Keratinocyte (primary cell): ENCODE data around the gene MYO1C.

Source experiments
- EZH2 ChIP-seq: IDR thresholded peaks from one replicate; pipeline ENCODE4 v1.6.1; 2012; ENCODE audit warnings: inconsistent platforms, mild to moderate bottlenecking, low read length, moderate library complexity
- TF ChIP-seq, protein P1 (sequence below), 3 experiments: IDR thresholded peaks in 1 of 3; conservative IDR thresholded peaks in 1 of 3; optimal IDR thresholded peaks in 1 of 3; 2 replicates in 2 of 3; 3 replicates in 1 of 3; pipeline versions ENCODE3 to v1.5.1; 2011; ENCODE audit warnings: low read length in 3 of 3, mild to moderate bottlenecking in 3 of 3, moderate library complexity in 2 of 3, control low read depth in 1 of 3, inconsistent platforms in 1 of 3; ENCODE audit not compliant: insufficient read depth in 2 of 3; ENCODE audit errors: extremely low read depth in 1 of 3

DNA sequence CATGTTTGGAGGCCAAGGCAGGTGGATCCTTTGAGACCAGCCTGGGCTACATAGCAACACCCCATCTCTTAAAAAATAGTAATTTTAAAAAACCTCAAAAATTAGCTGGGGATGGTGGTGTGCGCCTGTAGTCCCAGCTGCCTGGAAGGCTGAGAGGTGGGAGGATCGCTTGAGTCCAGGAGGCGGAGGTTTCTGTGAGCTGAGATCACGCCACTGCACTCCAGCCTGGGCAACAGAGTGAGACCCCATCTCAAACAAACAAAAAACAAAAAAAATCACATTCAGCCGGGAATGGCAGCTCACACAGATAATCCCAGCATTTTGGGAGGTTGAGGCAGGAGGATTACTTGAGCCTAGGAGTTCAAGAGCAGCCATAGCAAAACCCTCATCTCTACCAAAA lies 76.1 kb downstream of the MYO1C start:
- TF ChIP-seq, protein P1, sequence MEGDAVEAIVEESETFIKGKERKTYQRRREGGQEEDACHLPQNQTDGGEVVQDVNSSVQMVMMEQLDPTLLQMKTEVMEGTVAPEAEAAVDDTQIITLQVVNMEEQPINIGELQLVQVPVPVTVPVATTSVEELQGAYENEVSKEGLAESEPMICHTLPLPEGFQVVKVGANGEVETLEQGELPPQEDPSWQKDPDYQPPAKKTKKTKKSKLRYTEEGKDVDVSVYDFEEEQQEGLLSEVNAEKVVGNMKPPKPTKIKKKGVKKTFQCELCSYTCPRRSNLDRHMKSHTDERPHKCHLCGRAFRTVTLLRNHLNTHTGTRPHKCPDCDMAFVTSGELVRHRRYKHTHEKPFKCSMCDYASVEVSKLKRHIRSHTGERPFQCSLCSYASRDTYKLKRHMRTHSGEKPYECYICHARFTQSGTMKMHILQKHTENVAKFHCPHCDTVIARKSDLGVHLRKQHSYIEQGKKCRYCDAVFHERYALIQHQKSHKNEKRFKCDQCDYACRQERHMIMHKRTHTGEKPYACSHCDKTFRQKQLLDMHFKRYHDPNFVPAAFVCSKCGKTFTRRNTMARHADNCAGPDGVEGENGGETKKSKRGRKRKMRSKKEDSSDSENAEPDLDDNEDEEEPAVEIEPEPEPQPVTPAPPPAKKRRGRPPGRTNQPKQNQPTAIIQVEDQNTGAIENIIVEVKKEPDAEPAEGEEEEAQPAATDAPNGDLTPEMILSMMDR (optimal IDR thresholded peaks at IDR 0.05 in 1 of 3, IDR thresholded peaks at IDR 0.05 in 1 of 3, conservative IDR thresholded peaks at IDR 0.05 in 1 of 3; ENCODE audit: extremely low read depth in 1 of 3, insufficient read depth in 2 of 3, low read length in 3 of 3), result no peak
- TF ChIP-seq EZH2, result no peak
